Esophagus muscularis mucosa (tissue), 4 donors: Measurements from ENCODE around the gene APOH. TPM values are rescaled to one million over a fixed set of nuclear protein-coding genes. Genes with fewer than 3 reads are reported as not detected.
"Not testable (repeated sequence)": the region's sequence is repeated elsewhere in the genome, so short reads cannot be mapped to it uniquely, and the experiment has no call there.

ENCODE experiments used
- DNase-seq: peaks from one replicate; pipeline ENCODE4 v3.0.0-alpha.2; 2017; ENCODE audit errors: extremely low spot score
- H3K27ac ChIP-seq, 4 donors: fragments of 200-600 bp; sonication (generic); replicated peaks in 1 of 4; 1 replicate in 3 of 4; 2 replicates in 1 of 4; pipeline ENCODE4 v1.5.1; 2016 to 2019; ENCODE audit warnings: mild to moderate bottlenecking in 1 of 4
- H3K27me3 ChIP-seq, 4 donors: fragments of 200-600 bp; sonication (generic); one replicate each; pipeline versions ENCODE4 v1.5.1 to v1.6.0; 2016 to 2019
- H3K36me3 ChIP-seq, 4 donors: fragments of 200-600 bp; sonication (generic); one replicate each; pipeline ENCODE4 v1.5.1; 2016 to 2019
- H3K4me1 ChIP-seq, 4 donors: fragments of 200-600 bp; sonication (generic); one replicate each; pipeline ENCODE4 v1.5.1; 2016 to 2019
- H3K4me3 ChIP-seq, 4 donors: fragments of 200-600 bp; sonication (generic); 1 replicate in 2 of 4; 2 replicates in 2 of 4; pipeline ENCODE4 v1.5.1; 2016 to 2019; ENCODE audit warnings: mild to moderate bottlenecking in 4 of 4, moderate library complexity in 1 of 4
- H3K9me3 ChIP-seq, 4 donors: fragments of 200-600 bp; sonication (generic); 1 replicate in 3 of 4; 2 replicates in 1 of 4; pipeline ENCODE4 v1.5.1; 2016 to 2019
- CTCF ChIP-seq, 3 experiments: fragments of 200-600 bp in 2 of 3; fragments of 450-650 bp in 1 of 3; sonication (generic) in 2 of 3; IDR thresholded peaks; one replicate each; pipeline ENCODE4 v1.5.1; 2017 to 2019; ENCODE audit warnings: antibody characterized with exemption in 3 of 3, mild to moderate bottlenecking in 2 of 3, moderate library complexity in 1 of 3
- EP300 ChIP-seq: sonication (generic); formaldehyde crosslinking; IDR thresholded peaks from one replicate; pipeline ENCODE4 v1.6.1; 2017; ENCODE audit warnings: antibody characterized with exemption
- POLR2A ChIP-seq: fragments of 450-650 bp; IDR thresholded peaks from one replicate; pipeline ENCODE4 v1.6.1; 2017; ENCODE audit warnings: antibody characterized with exemption, moderate library complexity, mild to moderate bottlenecking, low read depth
- POLR2AphosphoS5 ChIP-seq, 2 donors: sonication (generic); formaldehyde crosslinking; IDR thresholded peaks; one replicate each; pipeline ENCODE4 v1.6.1; 2017; ENCODE audit warnings: antibody characterized with exemption in 2 of 2
- WGBS: methylation state at CpG from one replicate; pipeline ENCODE4 v1.1.5; 2018; 5-methylcytosine and 5-hydroxymethylcytosine counted together
- intact Hi-C: fragments of 100-400 bp; cut with DNase I; formaldehyde crosslinking; loops from one replicate; pipeline ENCODE4 v1.15.1; 2023
- total RNA-seq, 4 donors: library from RNA; depleted of rRNA; stranded (reverse); fragments of >200 nt; gene quantifications; one replicate each; pipeline versions ENCODE4 v1.1.0 to v1.2.1, GENCODE V29; 2016

APOH gene
- total RNA-seq, 4 donors from 2014 or later, result not detected

- intact Hi-C loops, result loop anchor here (2.0 to 5.0 kb wide), 3 partner anchors 313 to 419 kb away; no protein-coding TSS in a partner anchor
- H3K36me3 ChIP-seq, result no peaks in the 10 kb centered on the region
- H3K4me1 ChIP-seq, result peaks cover 0 to 4% (median 1%) of the 10 kb centered on the region in 4 donors
- H3K9me3 ChIP-seq, result no peaks in the 10 kb centered on the region
- H3K27ac ChIP-seq, result no peak overlapping the region
- 80% methylated on average over 3 of the region's 3 CpGs for WGBS
- H3K27me3 ChIP-seq, result no peaks in the 10 kb centered on the region
- TF ChIP-seq EP300 (no peak), POLR2A (no peak), CTCF (IDR thresholded peaks at IDR 0.05) (no peak), POLR2AphosphoS5 (IDR thresholded peaks at IDR 0.05) (no peak)
- DNase-seq, result no peak
- H3K4me3 ChIP-seq, result no peak overlapping the region
Observed at GRCh38 chr17:66255527-66255971, 26.3 kb upstream of the APOH start.

- peaks cover 0 to 4% (median 1%) of the 10 kb centered on the region in 4 donors for H3K4me1 ChIP-seq
- H3K36me3 ChIP-seq, result no peaks in the 10 kb centered on the region
- no peak for DNase-seq
- WGBS, result 24% methylated on average over 4 of the region's 4 CpGs
- TF ChIP-seq CTCF (IDR thresholded peaks at IDR 0.05), result peak; percentile 73 to 87 (median 76)
- no peak for TF ChIP-seq EP300
- intact Hi-C loops, result loop anchor here (2.0 to 5.0 kb wide), 3 partner anchors 314 to 420 kb away; no protein-coding TSS in a partner anchor
- no peaks in the 10 kb centered on the region for H3K27me3 ChIP-seq
- no peak overlapping the region for H3K27ac ChIP-seq
- no peaks in the 10 kb centered on the region for H3K9me3 ChIP-seq
- H3K4me3 ChIP-seq, result no peak overlapping the region
Observed at GRCh38 chr17:66255112-66255511, 25.9 kb upstream of the APOH start.

GRCh38 chr17:66253458-66253857 is 24.2 kb upstream of the APOH start:
- 96% methylated on average over 8 of the region's 8 CpGs for WGBS
- H3K4me3 ChIP-seq, H3K4me1 ChIP-seq, H3K27me3 ChIP-seq, DNase-seq, H3K9me3 ChIP-seq, H3K36me3 ChIP-seq, H3K27ac ChIP-seq, intact Hi-C loops: not testable (repeated sequence)

- H3K36me3 ChIP-seq, result no peaks in the 10 kb centered on the region
- intact Hi-C loops, result no loop called here
- H3K4me1 ChIP-seq, result peaks cover 0 to 4% (median 1%) of the 10 kb centered on the region in 4 donors
- TF ChIP-seq POLR2A, result no peak
- TF ChIP-seq EP300, result no peak
- TF ChIP-seq POLR2AphosphoS5 (IDR thresholded peaks at IDR 0.05), result no peak
- no peak for TF ChIP-seq CTCF (IDR thresholded peaks at IDR 0.05)
- 91% methylated on average over 3 of the region's 3 CpGs for WGBS
- no peak overlapping the region for H3K27ac ChIP-seq
- DNase-seq, result no peak
- H3K4me3 ChIP-seq, result no peak overlapping the region
- H3K9me3 ChIP-seq, result no peaks in the 10 kb centered on the region
- no peaks in the 10 kb centered on the region for H3K27me3 ChIP-seq
Observed at GRCh38 chr17:66250686-66251085, 21.5 kb upstream of the APOH start.

GRCh38 chr17:66248285-66248684 is 19.1 kb upstream of the APOH start:
- Histone ChIP-seq H3K9me3 (no peaks in the 10 kb centered on the region), H3K4me1 (no peaks in the 10 kb centered on the region), H3K36me3 (no peaks in the 10 kb centered on the region), H3K4me3 (no peak overlapping the region), H3K27me3 (no peaks in the 10 kb centered on the region), H3K27ac (no peak overlapping the region)
- intact Hi-C loops, result no loop called here
- 81% methylated on average over 5 of the region's 5 CpGs for WGBS
- TF ChIP-seq POLR2AphosphoS5 (IDR thresholded peaks at IDR 0.05) (no peak), CTCF (IDR thresholded peaks at IDR 0.05) (no peak), POLR2A (no peak), EP300 (no peak)
- DNase-seq, result no peak
